Esophagus squamous epithelium (tissue), 5 donors: ENCODE results near the gene OPALIN. TPM values are rescaled to one million over a fixed set of nuclear protein-coding genes. Genes with fewer than 3 reads are reported as not detected.

Experiments used
- DNase-seq: peaks from one replicate; lab custom pipeline; 2025; lab: John Stamatoyannopoulos, UW
- H3K27ac ChIP-seq, 4 donors: fragments of 200-600 bp; sonication (generic); one replicate each; pipeline ENCODE4 v1.5.1; 2016 to 2019; ENCODE audit warnings: mild to moderate bottlenecking in 1 of 4
- H3K27me3 ChIP-seq, 4 donors: fragments of 200-600 bp; sonication (generic); 1 replicate in 3 of 4; 2 replicates in 1 of 4; pipeline versions ENCODE4 v1.5.1 to v1.6.0; 2017 to 2021; ENCODE audit warnings: antibody characterized with exemption in 1 of 4
- H3K36me3 ChIP-seq, 3 donors: fragments of 200-600 bp; sonication (generic); one replicate each; pipeline ENCODE4 v1.5.1; 2016 to 2019
- H3K4me1 ChIP-seq, 3 donors: fragments of 200-600 bp; sonication (generic); one replicate each; pipeline ENCODE4 v1.5.1; 2017 to 2019
- H3K4me3 ChIP-seq, 4 donors: fragments of 200-600 bp; sonication (generic); 1 replicate in 3 of 4; 2 replicates in 1 of 4; pipeline ENCODE4 v1.5.1; 2016 to 2019; ENCODE audit warnings: mild to moderate bottlenecking in 2 of 4, moderate library complexity in 1 of 4
- H3K9me3 ChIP-seq, 3 donors: fragments of 200-600 bp; sonication (generic); one replicate each; pipeline ENCODE4 v1.5.1; 2016 to 2019
- POLR2A ChIP-seq, 4 donors: fragments of 450-650 bp; IDR thresholded peaks; one replicate each; pipeline ENCODE4 v1.6.1; 2017; ENCODE audit warnings: antibody characterized with exemption in 4 of 4, mild to moderate bottlenecking in 4 of 4, moderate library complexity in 3 of 4
- WGBS, 2 donors: methylation state at CpG; one replicate each; pipeline ENCODE4 v1.1.5; 2018; 5-methylcytosine and 5-hydroxymethylcytosine counted together
- intact Hi-C: fragments of 100-400 bp; cut with DNase I; formaldehyde crosslinking; loops from one replicate; pipeline ENCODE4 v1.15.0; 2022
- total RNA-seq, 4 donors: library from RNA; depleted of rRNA; stranded (reverse); fragments of >200 nt; gene quantifications; one replicate each; pipeline ENCODE4 v1.1.0, GENCODE V29; 2016
- TF ChIP-seq, protein P1 (sequence below), 6 experiments: fragments of 450-650 bp in 4 of 6; fragments of 200-600 bp in 2 of 6; sonication (generic) in 2 of 6; IDR thresholded peaks; one replicate each; pipeline ENCODE4 v1.5.1; 2016 to 2019; ENCODE audit warnings: antibody characterized with exemption in 6 of 6, mild to moderate bottlenecking in 4 of 6, moderate library complexity in 4 of 6
- donor health status: DM: yes; HTN: yes; CAD: no.

OPALIN gene
- total RNA-seq, 4 donors from 2014 or later, result not detected

- Histone ChIP-seq H3K36me3 (no peaks in the 10 kb centered on the region), H3K9me3 (no peaks in the 10 kb centered on the region), H3K4me1 (peaks cover 0 to 10% (median 0%) of the 10 kb centered on the region in 3 donors), H3K27ac (no peak overlapping the region), H3K27me3 (peaks cover 0 to 43% (median 0%) of the 10 kb centered on the region in 4 donors), H3K4me3 (no peak overlapping the region)
- DNase-seq, result no peak
- 81 to 84% methylated on average over 3 of the region's 3 CpGs for WGBS, 2 donors
- TF ChIP-seq, protein P1, sequence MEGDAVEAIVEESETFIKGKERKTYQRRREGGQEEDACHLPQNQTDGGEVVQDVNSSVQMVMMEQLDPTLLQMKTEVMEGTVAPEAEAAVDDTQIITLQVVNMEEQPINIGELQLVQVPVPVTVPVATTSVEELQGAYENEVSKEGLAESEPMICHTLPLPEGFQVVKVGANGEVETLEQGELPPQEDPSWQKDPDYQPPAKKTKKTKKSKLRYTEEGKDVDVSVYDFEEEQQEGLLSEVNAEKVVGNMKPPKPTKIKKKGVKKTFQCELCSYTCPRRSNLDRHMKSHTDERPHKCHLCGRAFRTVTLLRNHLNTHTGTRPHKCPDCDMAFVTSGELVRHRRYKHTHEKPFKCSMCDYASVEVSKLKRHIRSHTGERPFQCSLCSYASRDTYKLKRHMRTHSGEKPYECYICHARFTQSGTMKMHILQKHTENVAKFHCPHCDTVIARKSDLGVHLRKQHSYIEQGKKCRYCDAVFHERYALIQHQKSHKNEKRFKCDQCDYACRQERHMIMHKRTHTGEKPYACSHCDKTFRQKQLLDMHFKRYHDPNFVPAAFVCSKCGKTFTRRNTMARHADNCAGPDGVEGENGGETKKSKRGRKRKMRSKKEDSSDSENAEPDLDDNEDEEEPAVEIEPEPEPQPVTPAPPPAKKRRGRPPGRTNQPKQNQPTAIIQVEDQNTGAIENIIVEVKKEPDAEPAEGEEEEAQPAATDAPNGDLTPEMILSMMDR (IDR thresholded peaks at IDR 0.05), result no peak
- no peak for TF ChIP-seq POLR2A (IDR thresholded peaks at IDR 0.05)
- intact Hi-C loops, result no loop called here
Observed at GRCh38 chr10:96298362-96298761, 60.4 kb downstream of the OPALIN start.

GRCh38 chr10:96297486-96297885 is 61.3 kb downstream of the OPALIN start:
- no peaks in the 10 kb centered on the region for H3K9me3 ChIP-seq
- H3K4me3 ChIP-seq, result no peak overlapping the region
- WGBS, 2 donors, result 95 to 100% methylated on average over 2 of the region's 2 CpGs
- H3K27ac ChIP-seq, result no peak overlapping the region
- no peaks in the 10 kb centered on the region for H3K36me3 ChIP-seq
- no peak for DNase-seq
- H3K4me1 ChIP-seq, result peaks cover 0 to 12% (median 0%) of the 10 kb centered on the region in 3 donors
- intact Hi-C loops, result no loop called here
- TF ChIP-seq, protein P1 (IDR thresholded peaks at IDR 0.05), result no peak
- TF ChIP-seq POLR2A (IDR thresholded peaks at IDR 0.05), result no peak
- H3K27me3 ChIP-seq, result peaks cover 0 to 34% (median 0%) of the 10 kb centered on the region in 4 donors

- intact Hi-C loops, result no loop called here
- no peak for DNase-seq
- H3K9me3 ChIP-seq, result no peaks in the 10 kb centered on the region
Observed at GRCh38 chr10:96295475-96295874, 63.3 kb downstream of the OPALIN start.

More at GRCh38 chr10:96295475-96295874, 63.3 kb downstream of the OPALIN start:
- Histone ChIP-seq H3K27ac (no peak overlapping the region), H3K36me3 (no peaks in the 10 kb centered on the region), H3K4me3 (no peak overlapping the region), H3K27me3 (peaks cover 0 to 20% (median 0%) of the 10 kb centered on the region in 4 donors), H3K4me1 (peaks cover 0 to 12% (median 0%) of the 10 kb centered on the region in 3 donors)
- whole genome bisulfite sequencing, 2 donors, result 10 to 25% methylated on average over 4 of the region's 4 CpGs
- TF ChIP-seq, protein P1 (IDR thresholded peaks at IDR 0.05), result no peak
- TF ChIP-seq POLR2A (IDR thresholded peaks at IDR 0.05), result no peak

Other genes starting within 250 kb of the OPALIN start
- 10 to 100 TPM in 2 of 4 donors, 1 to 10 TPM in 2; 8.3 to 16.4 (median 12.1) TPM for gene ZNF518A, start 228.7 kb downstream of the OPALIN start, total RNA-seq
- gene BLNK, start 87.4 kb downstream of the OPALIN start, total RNA-seq, result 10 to 100 TPM; 28.2 to 50.5 (median 35.9) TPM
- gene DNTT, start 54.6 kb downstream of the OPALIN start, total RNA-seq, result not detected
- under 1 TPM in 2 of 4 donors, not detected in 2; 0.40 to 0.62 TPM for gene TLL2, start 154.9 kb upstream of the OPALIN start, total RNA-seq
- gene TM9SF3, start 228.0 kb upstream of the OPALIN start, total RNA-seq, result 10 to 100 TPM; 36.7 to 86.4 (median 72.4) TPM